BJ (cell line): ENCODE results near the gene SLC9A6. TPM values are rescaled to one million over a fixed set of nuclear protein-coding genes. Genes with fewer than 3 reads are reported as not detected.

Experiments used
- CTCF ChIA-PET: fragments of 350-600 bp; formaldehyde crosslinking; extraction: SDS; loops from one replicate; lab custom pipeline; 2021; ENCODE audit warnings: antibody characterized with exemption, inconsistent platforms; lab: Yijun Ruan, JAX
- POLR2A ChIA-PET: fragments of 300-600 bp; sonication (Branson Sonifier 250); formaldehyde crosslinking; extraction: SDS; loops from one replicate; lab custom pipeline; 2021; ENCODE audit warnings: antibody characterized with exemption; lab: Charles Lee
- DNase-seq: peaks from one replicate; pipeline ENCODE4 v3.0.0-alpha.2; 2011; ENCODE audit warnings: low read depth
- H3K27me3 ChIP-seq: 2 replicates; pipeline ENCODE4 v1.6.0; 2011; ENCODE audit warnings: low read length; ENCODE audit not compliant: control insufficient read depth, insufficient read depth
- H3K36me3 ChIP-seq: 2 replicates; pipeline ENCODE4 v1.5.1; 2011; ENCODE audit warnings: low read length; ENCODE audit not compliant: control insufficient read depth, insufficient read depth
- H3K4me3 ChIP-seq: 2 replicates; pipeline ENCODE4 v1.5.1; 2011; ENCODE audit warnings: low read depth, mild to moderate bottlenecking, control low read depth, low read length
- CTCF ChIP-seq: IDR thresholded peaks from 2 replicates; pipeline ENCODE4 v1.5.1; 2011; ENCODE audit warnings: low read depth, mild to moderate bottlenecking, control low read depth, inconsistent platforms, low read length, moderate library complexity; ENCODE audit not compliant: insufficient read depth
- polyA plus RNA-seq: library from polyadenylated mRNA; depleted of rRNA; stranded (reverse); fragments of >200 nt; gene quantifications from 2 replicates; pipeline ENCODE4 v1.2.3, GENCODE V29; 2011

SLC9A6 gene
- polyA plus RNA-seq, 1 experiment, result 6.3 TPM

- no peak for DNase-seq
- TF ChIP-seq CTCF, result no peak
- no peak overlapping the region for H3K4me3 ChIP-seq
- H3K36me3 ChIP-seq, result no peaks in the 10 kb centered on the region
- POLR2A ChIA-PET, result no interaction called here
- CTCF ChIA-PET, result interaction anchor here (1.2 kb wide), 1 partner anchor 130 kb away, joined by 4 read pairs; no protein-coding TSS in a partner anchor
- H3K27me3 ChIP-seq, result no peaks in the 10 kb centered on the region
Observed at GRCh38 chrX:136032370-136032769, 47.1 kb downstream of the SLC9A6 start.

- no peak overlapping the region for H3K4me3 ChIP-seq
- DNase-seq, result no peak
- H3K36me3 ChIP-seq, result no peaks in the 10 kb centered on the region
- no peak for TF ChIP-seq CTCF
- CTCF ChIA-PET, result interaction anchor here (0.6 kb wide), 1 partner anchor 17 kb away, joined by 4 read pairs; no protein-coding TSS in a partner anchor
- H3K27me3 ChIP-seq, result no peaks in the 10 kb centered on the region
- POLR2A ChIA-PET, result interaction anchor here (0.6 kb wide), 1 partner anchor 913 kb away, joined by 6 read pairs; no protein-coding TSS in a partner anchor
Observed at GRCh38 chrX:136034668-136035067, 49.4 kb downstream of the SLC9A6 start.

- CTCF ChIA-PET, result no interaction called here
Observed at GRCh38 chrX:136035663-136036062, 50.4 kb downstream of the SLC9A6 start.

GRCh38 chrX:136039485-136039884 lies 54.2 kb downstream of the SLC9A6 start:
- no peaks in the 10 kb centered on the region; the same call in 1 of the 2 replicates for H3K36me3 ChIP-seq
- ChIA-PET POLR2A (no interaction called here), CTCF (interaction anchor here (1.4 to 2.7 kb wide), 3 partner anchors 11 to 124 kb away, joined by 3 to 7 read pairs (median 6); no protein-coding TSS in a partner anchor)
- no peak for DNase-seq
- no peak overlapping the region for H3K4me3 ChIP-seq
- H3K27me3 ChIP-seq, result no peaks in the 10 kb centered on the region
- no peak for TF ChIP-seq CTCF

More at GRCh38 chrX:136035663-136036062, 50.4 kb downstream of the SLC9A6 start:
- no peak overlapping the region for H3K4me3 ChIP-seq
- no peak for TF ChIP-seq CTCF
- no peaks in the 10 kb centered on the region for H3K27me3 ChIP-seq
- no peaks in the 10 kb centered on the region for H3K36me3 ChIP-seq
- POLR2A ChIA-PET, result no interaction called here
- DNase-seq, result no peak

- Histone ChIP-seq H3K4me3 (no peak overlapping the region), H3K27me3 (no peaks in the 10 kb centered on the region), H3K36me3 (no peaks in the 10 kb centered on the region; the same call in none of the 2 replicates)
- CTCF ChIA-PET, result interaction anchor here (1.4 to 2.7 kb wide), 3 partner anchors 12 to 123 kb away, joined by 3 to 7 read pairs (median 6); no protein-coding TSS in a partner anchor
- POLR2A ChIA-PET, result no interaction called here
- no peak for TF ChIP-seq CTCF
- no peak for DNase-seq
Observed at GRCh38 chrX:136039968-136040367, 54.7 kb downstream of the SLC9A6 start.
